Measurements from ENCODE around the gene SPTBN2.

Gene SPTBN2

GRCh38 chr11:66700742-66701141 lies 28.3 kb downstream of the SPTBN2 start:
- no peak for DNase-seq

DNA sequence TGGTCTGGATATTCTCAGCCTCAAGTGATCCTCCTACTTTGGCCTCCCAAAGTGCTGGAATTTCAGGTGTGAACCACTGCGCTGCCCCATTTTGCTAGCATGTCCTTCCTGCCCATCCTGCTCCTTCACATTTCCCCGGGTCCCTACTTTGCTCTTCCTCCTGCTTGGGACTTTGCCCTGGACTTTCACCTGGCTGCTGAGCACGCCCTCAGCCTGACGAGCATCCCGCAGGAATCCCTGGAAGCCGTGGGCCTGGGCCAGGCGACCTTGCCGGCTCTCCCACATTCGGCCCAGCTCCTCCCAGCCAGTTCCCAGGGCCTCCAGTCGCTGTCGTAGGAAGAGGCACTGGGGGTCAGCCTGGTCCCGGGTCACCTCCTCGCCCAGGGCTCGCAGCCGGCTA lies 28.7 kb downstream of the SPTBN2 start:
- no peak for DNase-seq

DNA sequence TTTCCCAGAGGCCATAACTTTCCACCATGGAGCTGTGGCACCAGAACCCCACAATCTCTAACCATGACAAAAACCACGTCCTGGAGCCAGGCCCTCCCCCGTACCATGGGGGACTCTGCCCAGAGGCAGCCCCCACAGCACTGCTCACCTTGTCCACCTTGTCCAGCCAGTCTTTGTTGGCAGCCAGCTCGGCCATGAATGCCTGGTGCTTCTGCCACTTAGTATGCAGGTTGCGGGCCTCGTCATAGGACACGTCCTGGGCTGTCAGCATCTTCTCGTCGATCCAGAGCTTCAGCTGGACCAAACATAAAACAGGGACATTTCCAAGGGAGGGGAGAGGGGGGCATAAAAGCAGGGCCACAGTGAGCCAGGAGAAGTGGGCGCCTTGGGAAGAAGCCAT lies 30.5 kb downstream of the SPTBN2 start:
- DNase-seq: no peak

- no peak for DNase-seq
Measured at GRCh38 chr11:66697988-66698387, 31.0 kb downstream of the SPTBN2 start.

DNA sequence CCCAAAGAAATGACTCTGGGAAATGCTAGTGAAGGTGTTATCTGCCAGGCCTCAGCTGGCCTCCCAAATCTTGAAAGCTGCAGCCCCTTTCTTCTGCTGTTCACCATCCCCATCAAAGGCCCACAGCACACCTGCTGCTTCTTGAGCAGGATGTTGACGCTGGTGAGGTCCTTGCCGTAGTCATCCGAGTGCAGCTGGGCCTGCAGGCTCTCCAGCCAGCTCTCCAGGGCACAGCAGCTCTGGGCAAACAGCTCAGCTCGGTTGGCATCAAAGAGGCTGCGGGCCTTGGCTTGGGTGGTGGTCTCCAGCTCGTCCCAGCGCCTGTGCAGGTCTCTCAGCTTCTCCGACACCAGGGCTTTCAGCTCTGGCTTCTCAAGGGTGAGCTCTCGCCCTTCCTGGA lies 32.9 kb downstream of the SPTBN2 start:
- DNase-seq: no peak

GRCh38 chr11:66694732-66695207 lies 34.2 kb downstream of the SPTBN2 start:
- peak; percentile 94 for DNase-seq

DNA sequence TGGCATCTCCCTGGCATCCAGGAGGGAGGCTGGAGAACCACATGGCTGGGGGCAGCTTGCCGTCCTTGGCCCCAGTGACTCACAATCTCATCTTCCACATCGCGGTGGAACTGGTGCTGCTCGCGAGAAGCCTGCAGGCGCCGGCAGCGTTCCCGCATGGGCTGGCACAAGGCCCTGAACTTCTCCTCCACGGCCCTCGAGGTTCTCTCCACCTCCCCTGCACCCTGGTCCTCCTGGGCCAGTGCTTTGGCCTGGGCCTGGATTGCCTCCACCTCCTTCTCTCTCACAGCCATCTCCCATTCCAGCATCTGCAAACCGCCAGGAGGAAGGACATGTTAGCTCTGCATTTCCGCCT lies 35.0 kb downstream of the SPTBN2 start:
- no peak for DNase-seq

- DNase-seq: no peak
Measured at GRCh38 chr11:66693356-66694055, 35.5 kb downstream of the SPTBN2 start.

DNA sequence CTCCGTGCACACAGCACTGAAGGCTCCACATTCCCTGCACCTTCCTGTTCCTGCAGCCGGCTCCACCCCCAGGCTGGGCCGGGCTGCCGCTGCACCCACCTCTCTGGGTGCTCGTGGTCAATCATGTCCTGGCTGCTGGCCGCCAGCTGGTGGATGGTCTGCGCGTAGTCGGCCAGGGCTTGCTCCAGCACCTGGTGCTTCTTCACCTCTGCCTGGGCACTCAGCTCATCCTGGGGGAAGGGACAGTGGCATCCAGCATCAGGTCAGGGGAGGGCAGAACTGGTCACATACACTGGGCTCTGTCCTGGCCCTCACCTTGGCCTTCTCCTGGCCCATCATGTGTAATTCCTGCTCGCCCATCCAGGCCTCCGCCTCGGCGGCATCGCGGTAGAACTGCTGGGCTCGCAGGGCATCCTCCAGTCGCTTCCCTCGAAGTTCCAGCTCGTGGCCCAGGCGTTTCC lies 36.1 kb downstream of the SPTBN2 start:
- DNase-seq: no peak

GRCh38 chr11:66692446-66692845 lies 36.6 kb downstream of the SPTBN2 start:
- DNase-seq: no peak

DNA sequence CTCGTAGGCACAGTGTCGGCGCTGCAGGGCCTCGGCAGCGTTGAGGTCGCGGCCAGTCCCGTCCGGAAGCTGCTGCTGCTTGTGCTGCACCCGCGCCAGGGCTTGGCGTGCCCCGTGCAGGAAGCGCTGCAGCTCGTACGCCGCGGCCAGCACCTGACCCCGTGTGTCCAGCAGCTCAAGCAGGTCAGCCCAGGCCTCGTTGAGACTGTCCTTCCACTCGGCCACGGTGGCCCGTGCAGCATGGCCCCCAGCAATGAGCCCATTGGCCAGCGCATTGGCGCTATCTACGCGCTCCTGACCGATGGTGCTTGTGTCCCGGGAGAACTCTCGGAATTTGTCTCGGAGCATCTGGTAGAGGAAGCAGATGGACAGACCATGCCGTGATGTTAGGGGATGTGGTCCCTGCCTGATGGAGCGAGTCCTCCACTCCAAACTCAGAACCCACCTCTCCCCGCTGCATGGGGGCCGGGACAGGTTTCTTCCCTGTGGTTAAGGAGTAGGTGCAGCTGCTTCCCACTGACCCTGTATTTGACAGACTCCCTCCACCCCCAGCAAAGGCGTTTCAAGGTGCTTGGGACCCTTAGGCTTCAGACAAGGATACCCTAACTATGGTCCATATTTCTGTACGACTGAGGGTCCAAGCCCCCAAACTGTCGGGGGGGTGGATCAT lies 37.6 kb downstream of the SPTBN2 start:
- no peak for DNase-seq

GRCh38 chr11:66689661-66690590 lies 39.1 kb downstream of the SPTBN2 start:
- no peak for DNase-seq

- DNase-seq: no peak
Measured at GRCh38 chr11:66688561-66689534, 40.2 kb downstream of the SPTBN2 start.

DNA sequence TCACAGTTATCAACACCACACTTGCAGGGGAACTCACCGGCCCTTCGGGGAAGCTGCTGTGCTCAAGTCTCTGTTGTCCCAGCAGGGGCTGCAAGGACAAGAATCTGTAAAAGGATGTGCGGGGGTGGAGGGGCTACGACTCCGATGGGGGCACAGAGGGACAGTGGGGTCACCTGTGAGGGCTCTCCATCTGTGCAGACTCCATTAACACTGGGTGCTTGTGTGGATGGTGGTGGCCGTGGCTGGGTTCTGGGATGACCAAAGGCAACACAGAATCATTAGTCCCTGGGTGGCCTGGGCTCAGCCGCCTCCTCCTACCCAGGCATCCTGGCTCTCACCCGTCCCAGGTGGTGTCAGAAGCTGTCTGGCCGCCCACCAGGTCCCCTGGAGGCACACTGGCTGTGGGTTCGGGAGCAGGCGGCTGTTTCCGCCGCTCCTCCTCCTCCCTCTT lies 41.2 kb downstream of the SPTBN2 start:
- DNase-seq: no peak

DNA sequence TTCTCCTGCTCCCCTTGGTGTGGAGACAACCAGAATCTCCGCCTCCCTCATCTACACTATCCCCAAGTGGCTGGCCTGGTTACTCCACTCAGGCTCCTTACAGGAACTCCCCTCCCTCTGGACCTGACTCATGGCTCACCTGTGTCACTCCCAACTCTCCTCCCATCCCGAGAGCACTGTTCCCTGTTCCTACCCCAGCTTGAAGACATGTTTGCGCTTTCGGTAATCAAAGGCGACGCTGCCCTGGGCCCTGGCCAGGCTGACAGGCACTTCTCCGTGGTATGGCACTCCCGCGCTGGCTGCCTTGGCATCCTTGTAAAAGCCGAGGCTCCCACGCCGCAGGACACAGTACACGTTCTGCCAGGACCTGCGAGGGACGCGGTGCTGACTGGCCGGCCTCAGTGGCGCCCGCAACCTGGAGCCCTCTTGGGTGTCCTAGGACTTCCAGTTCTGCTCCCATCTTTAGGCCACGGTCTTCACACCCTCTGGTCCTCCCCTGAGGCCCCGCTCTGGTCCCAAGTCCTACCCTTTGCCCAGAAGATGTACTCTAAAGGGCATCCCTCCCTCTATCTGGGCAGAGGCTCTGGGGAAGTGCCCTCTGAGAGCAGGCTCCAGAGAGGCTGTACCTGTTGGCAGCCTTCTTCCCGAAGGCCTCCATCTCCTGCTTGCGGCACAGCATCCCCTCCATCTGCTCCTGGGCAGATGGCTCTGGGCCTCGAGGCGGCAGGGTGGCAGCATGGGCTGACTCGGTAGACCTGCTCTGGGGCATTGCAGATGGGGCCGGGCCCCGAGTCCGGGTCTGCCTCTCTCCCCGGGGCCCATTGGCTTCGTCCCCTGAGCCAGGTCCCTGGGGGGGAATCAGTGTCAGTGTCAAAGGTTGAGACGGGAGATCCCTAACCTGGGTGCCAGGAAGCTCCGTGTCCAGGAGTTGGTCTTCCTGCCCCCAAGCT lies 41.9 kb downstream of the SPTBN2 start:
- DNase-seq: no peak

DNA sequence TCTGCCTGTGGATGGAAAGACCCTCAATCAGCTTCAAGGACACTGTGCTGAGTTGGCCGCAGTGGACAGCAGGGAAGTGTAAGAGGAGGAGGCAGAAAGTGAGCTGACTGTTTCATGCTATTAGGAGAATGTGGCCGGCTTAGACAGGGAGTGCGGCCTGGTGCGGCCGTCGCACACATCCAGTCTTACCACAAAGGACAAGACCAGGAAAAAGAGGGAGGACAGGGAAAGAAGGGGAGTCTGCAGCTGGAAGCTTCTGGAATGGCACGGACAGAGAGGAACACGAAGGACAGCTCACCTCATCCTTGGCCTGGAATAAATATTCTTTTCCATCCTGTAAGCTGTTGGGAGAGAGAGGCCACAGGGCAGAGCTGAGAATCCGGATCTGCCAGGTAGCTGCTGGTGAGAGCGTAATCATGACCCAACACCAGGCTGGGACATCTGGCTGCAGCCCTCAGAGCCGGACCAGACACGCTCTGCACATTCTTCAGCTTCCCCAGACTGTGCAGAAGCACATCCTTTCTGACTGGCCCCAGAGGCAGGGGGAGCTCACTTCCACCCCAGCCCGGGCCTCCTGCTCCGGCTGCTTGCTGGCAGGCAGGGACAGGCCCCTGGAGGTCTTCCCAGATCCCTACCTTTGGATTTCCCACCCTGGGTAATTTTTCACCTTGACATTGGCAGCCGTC lies 42.8 kb downstream of the SPTBN2 start:
- no peak for DNase-seq

- no peak for DNase-seq
Measured at GRCh38 chr11:66685276-66686099, 43.5 kb downstream of the SPTBN2 start.

DNA sequence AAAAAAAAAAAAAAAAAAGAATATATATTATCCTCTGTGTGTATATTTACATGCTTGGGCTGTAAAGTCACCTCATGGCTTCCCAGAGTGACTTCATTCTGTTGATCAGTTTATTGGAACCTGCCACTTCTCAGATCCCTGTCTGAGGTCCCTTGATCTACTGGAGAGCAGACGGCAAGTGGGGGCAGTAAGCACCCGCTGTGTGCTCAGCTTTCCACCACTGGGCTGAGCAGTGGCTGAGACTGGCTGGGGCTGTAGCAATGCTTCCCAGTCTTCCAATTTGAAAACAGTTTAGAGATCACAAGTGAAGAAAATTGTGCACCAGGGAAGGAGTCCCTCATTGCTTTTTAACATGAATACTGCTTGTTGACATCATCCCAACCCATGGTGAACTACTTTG lies 44.4 kb downstream of the SPTBN2 start:
- DNase-seq: no peak

GRCh38 chr11:66683877-66684276 lies 45.1 kb downstream of the SPTBN2 start:
- no peak for DNase-seq
